Measurements from ENCODE around the gene AGBL4. TPM values are rescaled to one million over a fixed set of nuclear protein-coding genes. Genes with fewer than 3 reads are reported as not detected.

Gene AGBL4
- total RNA-seq, 5 donors from 2014 or later (not counting 1 experiment from before 2014, with no cell fraction given) = 0.58 TPM; not detected in 4

DNA sequence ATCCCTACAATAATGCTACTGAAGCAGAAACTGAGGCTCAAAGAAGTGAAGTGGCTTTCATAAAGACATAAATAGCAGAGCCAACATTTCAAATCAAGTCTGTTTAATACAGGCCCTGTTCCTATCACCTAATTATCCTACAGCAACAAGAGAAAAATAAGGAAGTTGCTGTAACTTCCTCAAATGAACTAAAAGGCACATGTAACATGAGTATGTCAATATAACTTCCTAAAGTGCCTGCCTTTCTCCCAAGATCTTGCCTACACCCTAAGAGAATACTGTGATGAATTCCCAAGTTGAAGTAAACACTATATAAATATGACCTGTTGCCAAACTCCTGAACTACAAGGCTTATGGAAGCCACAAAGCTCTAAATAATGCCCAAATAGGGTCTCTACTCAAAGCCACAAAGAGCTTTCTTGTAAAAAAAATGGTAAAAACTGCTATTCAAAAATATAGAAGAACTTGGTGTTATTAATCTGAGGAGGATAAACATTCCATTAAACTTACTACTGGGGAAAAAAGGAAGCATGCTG, 1255.7 kb downstream of the AGBL4 start:
- ATAC-seq (replicated peaks in 1 of 4) = no peak
- Histone ChIP-seq H3K27me3 (replicated peaks in 1 of 2; ENCODE audit: control insufficient read depth in 2 of 2, extremely low read depth in 1 of 2, insufficient read depth in 2 of 2, low read length in 1 of 2) (no peaks in the 10 kb centered on the region), H3K36me3 (ENCODE audit: control insufficient read depth in 2 of 2, extremely low read depth in 1 of 2, insufficient read depth in 1 of 2, low read length in 1 of 2) (peaks cover 0 to 6% of the 10 kb centered on the region in 2 donors), H3K4me3 (ENCODE audit: control insufficient read depth in 1 of 2, extremely low read depth in 1 of 2, low read length in 1 of 2) (no peak overlapping the region), H3K27ac (ENCODE audit: low read length) (no peak overlapping the region), H3K4me1 (ENCODE audit: control insufficient read depth in 1 of 2, extremely low read depth in 1 of 2, insufficient read depth in 2 of 2, low read length in 2 of 2) (no peaks in the 10 kb centered on the region), H3K9me3 (no peaks in the 10 kb centered on the region)
- Mint-ChIP-seq H3K27me3 (no peaks in the 10 kb centered on the region), H3K36me3 (peaks cover 7% of the 10 kb centered on the region), H3K4me1 (peaks cover 29 to 50% (median 40%) of the 10 kb centered on the region in 3 donors), H3K27ac (no peak overlapping the region), H3K4me3 (no peak overlapping the region), H3K9me3 (no peaks in the 10 kb centered on the region)
- CTCF ChIA-PET = no interaction called here
- POLR2A ChIA-PET = no interaction called here
- DNase-seq = no peak

DNA sequence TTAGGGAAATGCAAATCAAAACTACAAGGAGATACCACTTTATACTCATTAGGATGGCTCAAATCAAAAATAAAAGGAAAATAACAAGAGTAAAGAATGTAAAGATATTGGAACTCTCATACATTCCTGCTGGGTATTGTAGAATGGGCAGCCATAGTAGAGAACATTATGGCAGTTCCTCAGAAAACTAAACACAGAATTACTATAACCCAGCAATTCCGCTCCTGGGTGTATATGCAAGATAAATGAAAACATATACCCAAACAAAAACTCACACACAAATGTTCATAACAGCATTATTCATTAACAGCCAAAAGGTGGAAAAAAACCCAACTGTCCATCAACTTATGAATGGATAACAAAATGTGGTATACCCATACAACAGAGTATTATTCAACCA, 1258.4 kb downstream of the AGBL4 start:
- Mint-ChIP-seq H3K36me3 (peaks cover 3% of the 10 kb centered on the region), H3K4me1 (peaks cover 24 to 29% (median 24%) of the 10 kb centered on the region in 3 donors)

DNA sequence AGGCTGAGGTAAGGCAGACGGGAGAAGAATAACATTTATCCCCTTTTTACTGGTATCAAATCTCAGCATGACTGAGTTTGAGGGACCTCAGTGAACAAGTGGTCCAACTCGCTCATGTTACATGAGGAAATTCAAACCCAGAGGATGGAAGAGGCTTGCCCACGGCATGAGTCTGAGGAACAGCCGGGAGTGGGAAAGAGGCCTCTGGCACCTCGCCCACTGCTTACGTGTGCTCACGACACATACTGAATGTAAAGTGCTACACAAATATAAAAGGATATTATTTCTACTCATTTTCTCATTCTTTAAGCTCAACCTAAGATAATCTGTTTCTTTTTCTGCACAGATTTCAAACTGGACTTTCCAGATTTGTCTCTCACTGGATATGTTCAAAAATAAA, 1261.8 kb downstream of the AGBL4 start:
- H3K4me1 ChIP-seq (ENCODE audit: control insufficient read depth in 1 of 2, extremely low read depth in 1 of 2, insufficient read depth in 2 of 2, low read length in 2 of 2) = no peaks in the 10 kb centered on the region
- Mint-ChIP-seq H3K27me3 (no peaks in the 10 kb centered on the region), H3K9me3 (no peaks in the 10 kb centered on the region), H3K27ac (no peak overlapping the region), H3K4me1 (peaks cover 0 to 6% (median 5%) of the 10 kb centered on the region in 3 donors), H3K36me3 (peaks cover 12% of the 10 kb centered on the region), H3K4me3 (no peak overlapping the region)
- peaks cover 4 to 8% of the 10 kb centered on the region in 2 donors for H3K36me3 ChIP-seq (ENCODE audit: control insufficient read depth in 2 of 2, extremely low read depth in 1 of 2, insufficient read depth in 1 of 2, low read length in 1 of 2)
- ChIA-PET POLR2A (no interaction called here), CTCF (no interaction called here)
- 80% methylated on average over 1 of the region's 7 CpGs for WGBS (ENCODE audit: insufficient coverage)
- ATAC-seq (replicated peaks in 1 of 4) = no peak
- no peak for DNase-seq
- H3K27ac ChIP-seq (ENCODE audit: low read length) = no peak overlapping the region
- H3K9me3 ChIP-seq = no peaks in the 10 kb centered on the region
- no peak overlapping the region for H3K4me3 ChIP-seq (ENCODE audit: control insufficient read depth in 1 of 2, extremely low read depth in 1 of 2, low read length in 1 of 2)
- H3K27me3 ChIP-seq (replicated peaks in 1 of 2; ENCODE audit: control insufficient read depth in 2 of 2, extremely low read depth in 1 of 2, insufficient read depth in 2 of 2, low read length in 1 of 2) = no peaks in the 10 kb centered on the region

More for the DNA sequence above, 1258.4 kb downstream of the AGBL4 start:
- no peak overlapping the region for H3K4me3 ChIP-seq (ENCODE audit: control insufficient read depth in 1 of 2, extremely low read depth in 1 of 2, low read length in 1 of 2)
- ChIA-PET POLR2A (no interaction called here), CTCF (no interaction called here)
- no peaks in the 10 kb centered on the region for H3K27me3 ChIP-seq (replicated peaks in 1 of 2; ENCODE audit: control insufficient read depth in 2 of 2, extremely low read depth in 1 of 2, insufficient read depth in 2 of 2, low read length in 1 of 2)
- no peaks in the 10 kb centered on the region for H3K4me1 ChIP-seq (ENCODE audit: control insufficient read depth in 1 of 2, extremely low read depth in 1 of 2, insufficient read depth in 2 of 2, low read length in 2 of 2)
- H3K27ac Mint-ChIP-seq = no peak overlapping the region
- no peak overlapping the region for H3K27ac ChIP-seq (ENCODE audit: low read length)
- no peak for DNase-seq
- H3K9me3 ChIP-seq = no peaks in the 10 kb centered on the region
- H3K36me3 ChIP-seq (ENCODE audit: control insufficient read depth in 2 of 2, extremely low read depth in 1 of 2, insufficient read depth in 1 of 2, low read length in 1 of 2) = peaks cover 0 to 6% of the 10 kb centered on the region in 2 donors
- no peak for ATAC-seq (replicated peaks in 1 of 4)
- no CpG with 5 or more reads among the region's 1 CpG for WGBS (ENCODE audit: insufficient coverage)
- no peaks in the 10 kb centered on the region for H3K27me3 Mint-ChIP-seq
- no peak overlapping the region for H3K4me3 Mint-ChIP-seq
- no peaks in the 10 kb centered on the region for H3K9me3 Mint-ChIP-seq

DNA sequence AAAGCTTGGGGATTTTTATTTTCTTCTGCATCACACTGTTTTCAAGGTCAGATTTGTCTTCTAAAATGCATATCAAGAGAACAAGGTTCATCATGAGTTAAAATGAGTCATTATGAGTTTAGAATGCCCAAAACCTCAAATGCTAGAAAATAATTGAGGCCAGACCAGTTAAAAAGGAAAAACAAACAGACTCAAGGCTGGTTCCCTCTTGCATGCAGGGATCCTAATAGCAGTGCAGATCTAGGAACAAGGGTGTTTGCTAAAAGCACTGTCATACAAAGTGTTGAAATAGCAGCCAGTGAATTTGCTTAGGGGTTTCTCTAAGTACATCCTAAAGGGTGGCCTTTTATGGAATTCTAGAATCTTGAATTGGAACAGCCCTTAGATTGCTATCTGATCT, 1262.3 kb downstream of the AGBL4 start:
- peaks cover 0 to 6% (median 3%) of the 10 kb centered on the region in 3 donors for H3K4me1 Mint-ChIP-seq
- H3K9me3 Mint-ChIP-seq = no peaks in the 10 kb centered on the region
- POLR2A ChIA-PET = no interaction called here
- no peak overlapping the region for H3K27ac Mint-ChIP-seq
- ATAC-seq (replicated peaks in 1 of 4) = no peak
- no peak overlapping the region for H3K4me3 Mint-ChIP-seq
- no peaks in the 10 kb centered on the region for H3K9me3 ChIP-seq
- H3K27me3 ChIP-seq (replicated peaks in 1 of 2; ENCODE audit: control insufficient read depth in 2 of 2, extremely low read depth in 1 of 2, insufficient read depth in 2 of 2, low read length in 1 of 2) = no peaks in the 10 kb centered on the region
- H3K36me3 Mint-ChIP-seq = peaks cover 14% of the 10 kb centered on the region
- no peaks in the 10 kb centered on the region for H3K27me3 Mint-ChIP-seq
- CTCF ChIA-PET = no interaction called here
- no peak overlapping the region for H3K4me3 ChIP-seq (ENCODE audit: control insufficient read depth in 1 of 2, extremely low read depth in 1 of 2, low read length in 1 of 2)
- H3K27ac ChIP-seq (ENCODE audit: low read length) = no peak overlapping the region
- DNase-seq = no peak
- H3K4me1 ChIP-seq (ENCODE audit: control insufficient read depth in 1 of 2, extremely low read depth in 1 of 2, insufficient read depth in 2 of 2, low read length in 2 of 2) = no peaks in the 10 kb centered on the region
- peaks cover 3 to 4% of the 10 kb centered on the region in 2 donors for H3K36me3 ChIP-seq (ENCODE audit: control insufficient read depth in 2 of 2, extremely low read depth in 1 of 2, insufficient read depth in 1 of 2, low read length in 1 of 2)

DNA sequence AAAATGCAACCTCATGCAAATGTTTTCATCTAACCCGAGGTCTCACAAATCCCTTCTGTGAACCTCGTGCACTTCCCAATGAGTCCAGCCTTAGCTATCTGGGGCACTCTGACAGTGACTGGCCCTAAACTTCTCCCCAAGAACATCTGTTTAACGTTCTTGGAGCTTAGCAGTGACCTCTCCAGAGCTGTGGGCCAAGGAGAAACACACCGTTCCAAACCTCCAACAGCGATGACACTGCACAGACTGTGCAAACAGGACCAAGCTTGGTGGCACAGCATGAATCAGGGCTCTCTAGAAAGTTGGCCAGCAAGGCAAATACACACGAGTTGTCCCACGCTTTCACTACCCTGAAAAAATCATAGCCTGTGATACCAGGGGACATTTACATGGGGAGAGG, 1262.9 kb downstream of the AGBL4 start:
- Histone ChIP-seq H3K4me1 (ENCODE audit: control insufficient read depth in 1 of 2, extremely low read depth in 1 of 2, insufficient read depth in 2 of 2, low read length in 2 of 2) (no peaks in the 10 kb centered on the region), H3K36me3 (ENCODE audit: control insufficient read depth in 2 of 2, extremely low read depth in 1 of 2, insufficient read depth in 1 of 2, low read length in 1 of 2) (peaks cover 3 to 4% of the 10 kb centered on the region in 2 donors), H3K9me3 (no peaks in the 10 kb centered on the region), H3K27me3 (replicated peaks in 1 of 2; ENCODE audit: control insufficient read depth in 2 of 2, extremely low read depth in 1 of 2, insufficient read depth in 2 of 2, low read length in 1 of 2) (no peaks in the 10 kb centered on the region), H3K4me3 (ENCODE audit: control insufficient read depth in 1 of 2, extremely low read depth in 1 of 2, low read length in 1 of 2) (no peak overlapping the region), H3K27ac (ENCODE audit: low read length) (no peak overlapping the region)
- peaks cover 0 to 6% (median 0%) of the 10 kb centered on the region in 3 donors for H3K4me1 Mint-ChIP-seq
- H3K27ac Mint-ChIP-seq = no peak overlapping the region
- no peak for ATAC-seq (replicated peaks in 1 of 4)
- DNase-seq = no peak
- H3K36me3 Mint-ChIP-seq = peaks cover 14% of the 10 kb centered on the region
- WGBS (ENCODE audit: insufficient coverage) = 85% methylated on average over 5 of the region's 7 CpGs
- CTCF ChIA-PET = no interaction called here
- no peak overlapping the region for H3K4me3 Mint-ChIP-seq
- POLR2A ChIA-PET = no interaction called here
- H3K9me3 Mint-ChIP-seq = no peaks in the 10 kb centered on the region
- no peaks in the 10 kb centered on the region for H3K27me3 Mint-ChIP-seq

DNA sequence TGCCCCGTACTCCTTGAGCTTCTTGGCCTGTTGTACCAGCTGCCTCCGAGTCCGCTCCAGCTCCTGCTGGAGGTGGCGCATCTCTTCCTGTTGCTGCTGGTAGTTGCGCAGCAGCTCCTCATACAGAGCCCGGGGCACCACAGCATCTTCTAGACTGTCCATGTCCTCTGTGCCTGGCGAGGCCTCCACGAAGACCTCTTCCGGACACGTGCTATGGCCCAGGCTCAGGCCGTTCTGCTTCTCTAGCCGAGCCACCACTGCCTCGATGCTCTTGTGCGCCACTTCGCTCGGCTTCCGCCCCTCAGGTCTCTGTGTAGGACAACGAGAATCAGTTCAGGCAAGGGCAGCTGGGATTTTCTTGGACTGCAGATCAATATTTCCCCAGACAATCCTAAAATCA, 1264.8 kb downstream of the AGBL4 start:
- Histone ChIP-seq H3K4me3 (ENCODE audit: control insufficient read depth in 1 of 2, extremely low read depth in 1 of 2, low read length in 1 of 2) (no peak overlapping the region), H3K27ac (ENCODE audit: low read length) (no peak overlapping the region), H3K4me1 (ENCODE audit: control insufficient read depth in 1 of 2, extremely low read depth in 1 of 2, insufficient read depth in 2 of 2, low read length in 2 of 2) (no peaks in the 10 kb centered on the region), H3K36me3 (ENCODE audit: control insufficient read depth in 2 of 2, extremely low read depth in 1 of 2, insufficient read depth in 1 of 2, low read length in 1 of 2) (peaks cover 3 to 6% of the 10 kb centered on the region in 2 donors), H3K9me3 (no peaks in the 10 kb centered on the region), H3K27me3 (replicated peaks in 1 of 2; ENCODE audit: control insufficient read depth in 2 of 2, extremely low read depth in 1 of 2, insufficient read depth in 2 of 2, low read length in 1 of 2) (no peaks in the 10 kb centered on the region)
- CTCF ChIA-PET = no interaction called here
- Mint-ChIP-seq H3K36me3 (peaks cover 21% of the 10 kb centered on the region), H3K9me3 (no peaks in the 10 kb centered on the region), H3K4me3 (no peak overlapping the region), H3K27ac (no peak overlapping the region), H3K27me3 (no peaks in the 10 kb centered on the region), H3K4me1 (peaks cover 0 to under 1% (median 0%) of the 10 kb centered on the region in 3 donors)
- DNase-seq = no peak
- no peak for ATAC-seq (replicated peaks in 1 of 4)
- POLR2A ChIA-PET = no interaction called here
- WGBS (ENCODE audit: insufficient coverage) = 90% methylated on average over 18 of the region's 18 CpGs

DNA sequence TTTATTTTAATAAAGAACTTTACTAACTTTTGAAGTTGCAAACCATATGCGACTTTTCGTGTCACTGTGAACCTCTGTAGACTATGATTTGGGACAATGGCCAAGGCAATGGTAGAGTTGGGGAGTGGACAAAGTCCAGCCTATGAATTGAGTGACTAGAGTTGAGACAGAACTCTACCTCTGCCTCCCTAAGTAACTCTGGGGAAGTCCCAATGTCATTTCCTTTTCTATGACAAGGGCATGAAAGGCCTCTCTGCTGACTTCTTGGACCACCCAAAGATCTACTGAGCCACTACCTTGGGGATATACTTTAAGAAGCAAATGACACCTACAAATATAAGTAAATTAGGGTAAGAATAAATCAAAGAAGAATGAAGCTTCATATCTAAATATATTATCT, 1266.4 kb downstream of the AGBL4 start:
- Mint-ChIP-seq H3K4me1 (peaks cover 0 to 5% (median 0%) of the 10 kb centered on the region in 3 donors), H3K27ac (no peak overlapping the region), H3K9me3 (no peaks in the 10 kb centered on the region), H3K36me3 (peaks cover 21% of the 10 kb centered on the region), H3K4me3 (no peak overlapping the region), H3K27me3 (no peaks in the 10 kb centered on the region)
- peaks cover 3 to 6% of the 10 kb centered on the region in 2 donors for H3K36me3 ChIP-seq (ENCODE audit: control insufficient read depth in 2 of 2, extremely low read depth in 1 of 2, insufficient read depth in 1 of 2, low read length in 1 of 2)
- no peak for DNase-seq
- H3K4me3 ChIP-seq (ENCODE audit: control insufficient read depth in 1 of 2, extremely low read depth in 1 of 2, low read length in 1 of 2) = no peak overlapping the region
- CTCF ChIA-PET = no interaction called here
- POLR2A ChIA-PET = no interaction called here
- no CpG with 5 or more reads among the region's 2 CpGs for WGBS (ENCODE audit: insufficient coverage)
- no peaks in the 10 kb centered on the region for H3K27me3 ChIP-seq (replicated peaks in 1 of 2; ENCODE audit: control insufficient read depth in 2 of 2, extremely low read depth in 1 of 2, insufficient read depth in 2 of 2, low read length in 1 of 2)
- ATAC-seq (replicated peaks in 1 of 4) = no peak
- no peaks in the 10 kb centered on the region for H3K9me3 ChIP-seq
- no peak overlapping the region for H3K27ac ChIP-seq (ENCODE audit: low read length)
- no peaks in the 10 kb centered on the region for H3K4me1 ChIP-seq (ENCODE audit: control insufficient read depth in 1 of 2, extremely low read depth in 1 of 2, insufficient read depth in 2 of 2, low read length in 2 of 2)
